HG02623 (cell line): ENCODE results near the gene CDK5RAP2.
"Not testable (repeated sequence)": the region's sequence is repeated elsewhere in the genome, so short reads cannot be mapped to it uniquely, and the experiment has no call there.

ENCODE experiments used
- ATAC-seq: cut with Tn5 transposase; IDR thresholded peaks from one replicate; pipeline ENCODE4 v1.9.1; 2021; ENCODE audit warnings: moderate library complexity; ENCODE audit not compliant: unreplicated experiment

Gene CDK5RAP2

DNA sequence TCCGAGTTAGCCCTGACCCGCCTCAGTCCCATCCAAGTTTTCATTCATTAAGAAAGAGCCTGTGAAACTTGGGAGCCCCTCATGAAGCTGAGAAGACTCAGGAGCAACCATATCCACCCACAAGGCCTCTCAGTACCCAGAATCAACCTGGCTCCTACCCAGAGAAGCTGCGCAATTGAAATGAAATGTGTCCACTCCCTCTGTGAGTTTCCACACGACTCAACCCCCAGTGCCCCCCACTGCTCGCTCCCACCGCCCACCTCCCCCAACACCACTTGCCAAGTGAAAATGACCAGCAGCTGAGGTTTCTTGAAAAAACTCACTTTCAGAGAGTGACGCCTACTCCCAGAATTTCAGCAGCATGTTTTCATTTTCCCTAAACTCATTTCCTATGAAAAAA, 104.6 kb downstream of the CDK5RAP2 start:
- ATAC-seq, result no peak

DNA sequence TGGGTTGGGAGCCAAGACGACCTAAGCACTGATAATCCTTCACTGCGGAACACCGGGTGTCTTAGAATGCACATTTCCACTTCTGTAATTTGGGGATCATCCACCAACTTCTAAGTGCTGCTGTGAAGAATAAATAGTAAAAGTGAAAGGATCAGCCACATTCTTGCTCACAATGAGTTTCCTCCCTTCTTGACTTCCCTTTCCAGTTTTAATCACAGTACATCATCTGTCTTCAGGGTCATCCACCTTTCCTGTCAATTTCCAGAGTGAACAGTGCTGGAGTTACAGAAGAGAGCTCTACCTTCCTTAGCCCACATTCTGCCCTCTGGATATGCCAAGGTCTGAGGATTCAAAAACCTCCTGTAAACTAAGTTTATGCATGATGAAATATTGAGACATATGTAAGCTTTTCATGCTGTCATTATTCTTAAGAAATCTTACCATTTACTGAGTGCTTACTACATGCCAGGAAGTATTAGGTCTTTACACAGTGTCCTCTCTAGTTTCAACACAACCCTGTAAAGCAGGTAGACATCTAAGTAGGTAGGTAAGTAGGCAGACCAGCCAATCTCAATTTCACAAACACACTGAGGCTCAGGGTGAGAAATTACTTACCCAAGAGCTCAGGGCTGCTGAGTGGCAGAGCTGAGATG, 105.2 kb downstream of the CDK5RAP2 start:
- ATAC-seq, result no peak

DNA sequence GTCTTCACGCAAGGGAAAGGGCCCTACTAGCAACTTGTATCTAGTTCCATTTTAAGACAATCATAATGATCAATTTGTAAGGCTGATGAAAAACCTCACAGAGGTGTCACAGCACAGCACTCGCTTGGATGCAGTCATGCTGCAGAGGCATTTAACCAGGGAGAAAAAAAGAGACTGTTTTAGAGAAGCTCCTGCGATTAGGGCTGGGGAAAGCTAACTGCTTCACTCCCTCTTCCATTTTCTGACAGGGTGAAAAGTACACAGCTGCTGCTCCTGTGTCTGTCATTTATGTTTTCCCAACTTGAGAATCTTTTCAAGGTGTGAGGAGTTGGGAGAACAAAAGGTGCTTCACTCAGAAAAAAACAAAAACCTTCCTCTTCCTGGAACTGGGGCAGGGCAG, 106.4 kb downstream of the CDK5RAP2 start:
- no peak for ATAC-seq

DNA sequence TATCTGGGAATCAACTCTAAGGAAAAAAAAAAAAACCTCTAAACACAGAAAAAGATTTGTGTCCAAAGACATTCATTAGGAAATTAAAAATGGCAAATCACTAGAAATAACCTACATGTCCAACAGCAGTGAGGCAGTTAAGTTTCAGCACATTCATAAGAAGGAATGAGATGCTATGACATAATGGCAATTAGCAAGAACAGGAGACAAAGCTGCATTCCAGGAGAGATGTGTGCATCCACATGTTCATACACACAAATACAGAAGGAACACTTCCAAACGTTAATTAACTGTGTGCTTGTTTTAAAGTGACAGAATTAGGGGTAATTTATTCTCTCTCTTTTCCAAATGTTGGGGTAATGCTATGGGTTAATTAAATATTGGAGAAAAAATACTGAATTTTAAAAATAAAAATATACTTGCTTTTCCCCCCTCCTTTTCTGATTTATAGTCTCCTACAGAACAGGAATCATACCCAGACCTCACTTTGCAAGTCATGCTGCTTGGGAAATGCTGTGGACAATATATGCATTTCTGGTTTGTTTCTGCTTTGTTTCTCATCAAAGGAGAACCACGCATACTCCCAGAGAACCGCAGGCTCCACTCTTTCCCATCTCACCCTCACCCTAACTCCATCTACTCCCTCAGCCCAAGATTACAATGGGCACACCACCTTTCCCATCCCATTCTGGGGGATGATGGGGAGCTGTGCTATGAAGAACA, 114.1 kb downstream of the CDK5RAP2 start:
- no peak for ATAC-seq

DNA sequence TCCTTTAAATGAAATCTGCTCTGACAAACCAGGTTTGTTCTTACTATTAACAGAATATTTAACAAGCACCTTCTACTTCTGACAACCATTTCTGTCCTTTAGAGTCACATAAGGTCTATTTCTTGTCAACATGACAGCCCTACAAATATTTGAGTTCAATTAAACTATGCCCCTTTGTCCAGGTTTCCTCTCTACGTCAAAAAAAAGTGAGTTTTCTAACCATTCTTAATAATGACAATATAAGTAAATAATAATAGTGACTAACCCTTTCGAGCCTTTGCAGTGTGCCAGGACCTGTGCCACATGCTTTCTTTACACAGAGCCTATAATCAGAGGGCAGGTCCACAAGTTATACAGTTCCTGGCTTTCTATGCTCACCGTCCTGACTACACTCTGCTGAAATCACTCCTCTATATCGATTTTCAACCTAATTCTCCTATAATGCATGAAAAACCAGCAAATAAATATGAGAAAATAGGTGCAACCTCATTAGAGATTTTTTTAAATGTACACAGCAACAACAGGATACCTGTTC, 115.0 kb downstream of the CDK5RAP2 start:
- ATAC-seq, result no peak

DNA sequence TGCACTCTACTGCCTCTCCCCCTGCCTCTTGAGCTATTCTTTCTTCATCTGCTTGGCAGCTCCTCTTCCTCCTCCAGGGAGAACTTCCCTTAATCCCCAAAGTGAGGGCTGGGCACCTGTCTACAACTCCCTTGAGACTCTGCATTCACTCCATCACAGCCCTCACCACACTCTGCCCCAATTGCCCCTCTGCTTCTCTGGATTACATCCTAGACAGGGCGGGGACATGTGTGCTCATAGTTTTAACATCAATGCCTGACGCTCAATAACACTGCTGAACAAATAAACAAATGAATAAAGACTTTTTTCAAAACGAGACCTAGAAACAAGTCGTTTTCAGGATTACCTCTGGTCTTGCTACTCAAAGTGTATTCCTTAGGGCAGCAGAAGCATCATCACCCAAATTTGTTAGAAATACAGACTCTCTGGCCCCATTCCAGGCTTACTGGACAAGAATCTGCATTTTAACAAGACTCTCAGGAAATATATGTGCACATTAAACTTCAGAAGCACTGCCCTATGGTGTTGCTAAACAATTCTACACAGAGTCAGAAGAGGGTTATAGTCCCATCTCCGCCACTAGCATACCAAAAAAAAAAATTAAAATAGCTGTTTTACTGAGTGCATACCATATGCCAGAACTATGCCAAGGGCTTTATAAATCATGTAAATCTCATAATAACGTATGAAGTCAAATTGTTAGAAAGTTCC, 115.6 kb downstream of the CDK5RAP2 start:
- no peak for ATAC-seq

DNA sequence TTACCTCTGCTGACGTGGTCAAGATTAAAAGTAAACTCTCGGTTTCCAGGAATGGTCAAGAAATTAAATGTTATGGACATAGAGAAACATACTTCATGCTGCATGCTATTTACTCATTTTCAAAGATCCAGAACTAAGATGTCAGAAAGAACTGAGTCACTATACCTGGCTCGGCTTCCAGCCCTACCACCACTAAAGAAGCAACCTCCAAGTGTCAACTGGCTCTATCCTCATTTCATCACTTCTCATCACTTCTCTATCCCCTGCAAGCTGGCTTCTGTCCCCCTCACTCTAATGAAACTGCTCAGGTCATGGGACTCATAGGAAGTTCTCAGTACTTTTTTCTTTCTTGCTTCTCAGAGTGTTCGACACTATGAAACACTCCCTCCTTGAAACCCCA, 116.2 kb downstream of the CDK5RAP2 start:
- no peak for ATAC-seq

DNA sequence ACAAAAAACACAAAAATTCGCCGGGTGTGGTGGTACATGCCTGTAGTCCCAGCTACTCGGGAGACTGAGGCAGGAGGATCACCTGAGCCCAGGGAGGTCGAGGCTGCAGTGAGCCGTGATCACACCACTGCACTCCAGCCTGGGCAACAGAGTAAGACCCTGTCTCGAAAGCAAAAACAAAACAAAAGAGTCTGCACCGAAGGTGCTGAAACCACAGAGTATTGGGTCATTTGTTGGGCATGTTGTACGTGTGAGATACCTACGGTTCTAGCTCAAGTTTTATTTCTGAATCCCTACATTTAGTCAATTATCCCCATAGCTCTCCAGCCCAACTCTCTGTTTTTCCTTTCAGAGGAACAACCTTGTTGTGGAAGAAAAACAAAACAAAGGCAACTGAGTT, 118.3 kb downstream of the CDK5RAP2 start:
- ATAC-seq, result not testable (repeated sequence)

DNA sequence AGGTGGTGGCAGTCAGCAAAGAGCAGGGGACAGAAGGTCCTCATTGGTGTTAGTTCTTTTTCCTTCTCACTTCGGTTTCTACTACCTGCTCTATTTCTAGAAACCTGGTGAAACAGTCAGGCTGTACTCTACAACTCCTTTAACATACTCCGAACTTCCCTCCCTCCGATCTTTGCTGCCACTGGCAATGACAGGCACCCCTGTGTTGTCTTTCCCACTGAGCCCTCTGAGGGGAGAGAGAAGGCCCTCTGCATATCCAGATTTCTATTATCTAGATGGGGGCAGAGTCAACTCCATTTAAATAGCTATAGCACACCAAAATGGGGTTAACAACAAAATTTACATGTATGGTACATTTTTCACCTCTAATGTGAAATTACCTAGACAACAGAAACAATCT, 123.7 kb downstream of the CDK5RAP2 start:
- no peak for ATAC-seq

DNA sequence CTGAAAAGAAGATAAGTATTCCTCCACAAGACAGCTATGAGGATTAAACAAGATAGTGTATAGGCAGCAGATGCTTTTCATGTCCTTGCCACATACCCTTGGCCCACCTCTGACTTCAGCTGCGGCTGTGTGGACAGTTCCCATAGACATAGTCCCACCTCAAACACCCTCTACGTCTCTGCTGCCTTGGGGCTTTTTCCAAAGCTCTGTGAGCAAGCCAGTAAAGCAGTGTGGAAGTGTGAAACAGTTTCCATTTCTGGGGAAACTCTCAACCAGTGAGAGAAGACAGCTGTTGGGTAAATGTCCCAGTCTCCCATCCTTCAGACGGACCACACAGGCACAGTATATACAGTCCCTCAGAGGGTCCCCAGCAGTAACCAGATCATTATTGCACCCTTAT, 125.5 kb downstream of the CDK5RAP2 start:
- ATAC-seq, result no peak

DNA sequence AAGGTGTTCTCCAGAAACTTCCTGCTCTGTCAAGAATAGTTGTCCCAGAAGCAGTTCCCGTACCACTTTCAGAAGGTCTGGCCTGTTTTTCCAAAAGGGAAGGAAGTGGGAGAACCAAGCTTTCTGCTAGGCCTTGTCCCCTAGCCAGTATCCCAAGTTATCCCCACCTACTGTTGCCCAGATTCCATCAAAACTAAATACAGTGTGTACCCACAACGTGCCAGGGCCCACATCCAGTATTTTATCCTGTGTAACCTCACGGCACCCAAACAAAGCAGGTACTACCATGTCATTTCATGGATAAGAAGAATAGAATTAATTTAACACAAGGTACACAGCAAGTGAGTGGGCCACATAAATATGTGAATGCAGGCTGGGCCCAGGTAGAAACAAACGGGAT, 126.2 kb downstream of the CDK5RAP2 start:
- no peak for ATAC-seq

DNA sequence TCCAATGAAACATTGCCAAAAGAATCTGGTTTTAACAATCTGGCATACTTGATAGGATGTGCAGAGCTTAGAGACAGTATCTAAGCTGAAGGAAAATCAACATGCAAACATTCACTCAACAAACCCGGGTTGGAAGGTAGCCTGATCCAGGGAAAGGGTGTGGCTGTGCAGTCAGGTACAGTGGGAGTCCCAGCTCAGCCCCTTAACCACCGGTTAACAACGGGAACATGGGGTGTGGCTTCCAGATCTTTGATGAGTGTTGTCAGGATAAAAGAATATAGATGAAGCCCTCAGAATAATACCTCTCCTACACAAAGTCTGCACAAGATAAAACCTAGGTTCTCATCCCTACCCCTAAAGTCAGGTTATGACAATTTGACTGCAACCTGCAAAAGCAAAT, 127.3 kb downstream of the CDK5RAP2 start:
- ATAC-seq, result no peak

DNA sequence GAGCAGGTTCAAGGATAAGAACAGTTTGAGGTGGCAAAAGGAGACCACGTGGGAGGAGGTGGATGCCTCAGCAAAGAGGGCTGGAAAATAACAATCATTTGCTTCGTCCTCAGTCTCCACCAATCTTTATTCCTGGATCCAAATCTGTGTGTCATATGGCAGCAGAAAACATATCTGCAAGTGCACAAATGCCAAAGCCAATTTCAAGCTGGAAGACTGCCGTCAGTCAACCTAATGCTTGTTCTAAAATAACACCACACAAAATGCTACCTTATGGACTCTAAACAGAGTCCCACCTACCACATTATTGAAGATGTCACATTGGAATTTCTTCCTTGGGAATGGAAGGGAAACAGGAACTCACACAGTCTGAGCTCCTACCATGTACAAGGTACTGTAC, 129.1 kb downstream of the CDK5RAP2 start:
- no peak for ATAC-seq

DNA sequence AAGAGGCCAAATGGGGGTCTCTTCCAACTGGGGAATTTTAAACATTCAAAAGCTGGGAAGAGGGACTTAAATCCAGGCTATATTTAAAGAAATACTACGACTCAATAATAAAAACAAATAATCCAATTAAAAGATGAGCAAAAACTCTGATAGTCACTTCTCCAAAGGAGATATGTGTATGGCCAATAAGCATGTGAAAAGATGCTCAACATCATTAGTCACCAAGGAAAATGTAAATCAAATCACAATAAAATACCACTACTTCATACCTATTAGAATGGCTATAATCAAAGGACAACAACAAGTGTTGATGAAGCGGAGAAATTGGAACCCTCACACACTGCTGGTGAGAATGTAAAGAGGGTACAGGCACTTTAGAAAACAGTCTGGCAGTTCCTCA, 130.4 kb downstream of the CDK5RAP2 start:
- no peak for ATAC-seq

DNA sequence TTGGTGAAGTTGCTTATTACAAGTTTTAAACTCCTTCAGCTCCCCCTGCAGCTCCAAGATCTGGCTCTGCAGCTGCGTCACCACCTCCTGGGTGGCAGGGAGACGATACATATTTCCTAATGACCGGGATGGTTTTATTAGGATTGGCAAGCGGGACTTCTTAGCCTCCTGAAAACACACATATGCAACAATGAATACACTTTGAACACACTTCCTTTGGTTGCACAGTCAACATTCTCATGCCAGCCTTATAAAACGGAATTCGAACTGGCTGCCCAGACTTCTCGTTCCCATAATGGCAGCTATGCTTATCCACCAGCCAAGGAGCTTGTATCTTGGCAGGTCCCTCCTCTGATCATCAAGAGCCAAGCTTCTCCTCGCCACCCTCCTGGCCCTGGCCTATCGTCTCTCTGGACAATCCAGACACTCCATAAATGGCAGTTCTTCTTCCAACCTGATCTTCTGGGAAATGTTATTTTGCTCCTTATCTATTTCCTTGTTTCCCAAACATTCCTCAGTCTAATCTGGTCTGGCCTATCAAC, 131.9 kb downstream of the CDK5RAP2 start:
- no peak for ATAC-seq

DNA sequence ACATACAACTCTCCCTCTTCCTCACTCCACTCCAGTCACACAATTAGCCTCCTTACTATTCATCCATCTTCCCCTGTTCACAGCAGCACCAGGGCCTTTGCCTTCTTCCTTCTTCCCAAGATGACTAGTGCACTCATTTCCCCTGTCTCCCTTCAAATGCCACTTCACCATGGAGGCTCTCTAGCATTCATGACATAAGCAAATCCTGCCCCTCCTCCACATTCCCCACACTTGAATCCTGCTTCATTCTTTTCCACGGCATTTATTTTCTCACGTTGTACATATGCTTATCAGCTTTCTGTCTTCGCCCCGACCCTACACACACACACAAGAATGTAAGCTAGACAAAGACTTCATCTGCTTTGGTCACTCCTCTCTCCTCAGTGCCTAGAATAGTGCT, 133.3 kb downstream of the CDK5RAP2 start:
- no peak for ATAC-seq

DNA sequence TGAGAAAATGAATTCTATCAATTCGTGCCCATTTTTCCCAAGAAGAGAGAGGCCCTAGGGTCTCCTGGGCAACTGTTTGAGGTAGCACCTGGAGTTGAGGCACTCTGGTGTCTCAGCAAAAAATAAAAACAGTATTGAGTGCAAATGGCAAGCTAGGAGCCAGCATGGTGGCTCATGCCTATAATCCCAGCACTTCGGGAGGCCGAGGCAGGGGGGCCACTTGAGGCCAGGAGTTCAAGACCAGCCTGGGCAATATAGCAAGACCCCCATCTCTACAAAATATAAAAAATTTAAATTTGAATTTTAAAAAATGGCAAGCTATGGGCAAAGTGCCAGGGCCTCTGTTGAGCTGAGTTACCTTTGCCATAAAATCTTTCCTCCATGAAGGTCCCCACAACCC, 136.0 kb downstream of the CDK5RAP2 start:
- no peak for ATAC-seq

DNA sequence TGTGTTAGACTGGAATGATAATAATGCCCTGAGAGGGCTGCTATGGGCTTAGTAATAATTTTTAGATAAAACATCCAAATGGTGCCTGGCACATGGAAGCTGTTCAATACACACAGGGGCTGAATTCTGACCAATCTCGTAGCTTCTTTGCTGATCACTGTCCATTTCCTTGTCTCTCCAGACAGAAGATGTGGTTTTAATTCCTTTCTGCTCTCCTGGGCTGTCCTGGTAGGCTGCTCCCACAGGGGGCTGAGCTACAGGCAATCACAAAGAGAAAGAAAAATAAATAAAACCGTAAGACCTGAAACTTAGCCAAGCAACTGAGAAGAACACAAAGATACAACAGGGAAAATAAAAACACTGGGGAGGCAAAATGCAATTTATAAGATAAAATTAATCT, 136.5 kb downstream of the CDK5RAP2 start:
- no peak for ATAC-seq

DNA sequence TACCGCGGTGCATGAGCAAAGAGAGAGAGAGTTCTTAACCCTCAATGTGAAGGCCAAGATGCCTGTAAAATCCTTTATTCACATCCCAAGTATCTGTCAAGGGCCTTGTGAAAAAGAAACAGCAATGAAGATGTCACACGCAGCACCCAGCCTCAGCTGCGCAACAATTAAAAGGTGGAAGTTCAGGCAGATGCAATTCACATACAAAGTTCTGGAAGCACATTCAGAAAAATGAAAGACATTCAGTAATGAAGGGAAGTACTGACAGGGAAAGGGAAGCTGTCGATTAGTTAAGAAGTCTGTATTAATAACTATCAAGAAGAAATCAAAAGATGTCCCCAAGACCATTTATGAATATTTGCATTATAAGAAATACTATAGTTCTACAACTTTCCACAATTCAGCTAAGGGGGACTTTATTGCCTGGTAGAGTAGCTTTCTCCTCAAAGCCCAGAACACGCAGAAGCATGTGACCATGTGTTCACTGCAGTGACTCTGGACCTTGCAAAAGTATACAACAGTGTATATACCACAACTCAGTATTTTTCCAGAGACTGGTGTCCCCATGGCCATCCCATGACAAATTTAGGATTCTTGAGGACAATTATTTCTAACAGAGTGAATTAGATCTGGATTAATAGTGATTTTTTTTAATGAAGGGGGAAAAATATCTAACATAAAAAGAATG, 137.5 kb downstream of the CDK5RAP2 start:
- ATAC-seq, result no peak

DNA sequence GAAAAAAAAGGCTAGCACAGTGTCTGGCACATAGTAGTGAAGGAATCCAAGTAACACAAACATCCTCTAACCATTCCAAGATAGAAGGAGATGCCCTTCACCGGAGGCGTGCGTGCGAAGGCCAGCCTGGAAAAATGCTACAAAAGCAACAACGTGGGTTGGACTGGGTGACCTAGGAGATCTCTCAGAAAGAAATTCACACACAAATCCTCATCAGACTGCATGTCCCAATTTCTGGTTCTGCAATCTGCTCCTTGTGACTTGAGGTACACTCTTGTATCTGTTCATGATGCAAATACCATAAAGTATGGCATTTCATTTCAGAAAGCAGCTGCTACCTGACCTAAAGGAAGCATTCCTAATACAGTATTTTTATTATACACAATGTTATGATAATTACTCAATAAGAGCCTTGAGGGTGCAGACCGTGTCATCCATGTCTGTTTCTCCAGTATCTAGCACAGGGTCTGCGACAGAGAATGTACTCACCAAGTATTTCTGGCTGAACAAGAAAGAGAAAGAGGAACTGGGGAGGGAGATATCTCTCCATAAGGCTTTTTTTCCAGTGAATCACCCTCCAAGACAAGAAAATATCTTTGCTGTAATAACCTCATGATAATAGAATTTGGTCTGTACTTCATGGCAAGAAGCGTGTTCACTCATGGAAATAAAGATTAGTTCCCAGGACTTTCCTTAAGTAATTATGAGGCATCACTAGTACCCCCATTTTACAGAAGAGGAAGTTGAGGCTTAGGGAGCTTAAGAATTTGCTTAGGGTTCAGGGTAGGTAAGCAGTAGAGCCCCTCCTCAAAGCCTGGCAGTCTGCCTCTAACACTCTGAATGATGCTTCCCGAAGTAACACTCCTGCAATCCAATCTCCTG, 138.3 kb downstream of the CDK5RAP2 start:
- no peak for ATAC-seq
